ENCODE results near the gene MTHFD2L. TPM values are rescaled to one million over a fixed set of nuclear protein-coding genes. Genes with fewer than 3 reads are reported as not detected.

Gene MTHFD2L
- total and polyA plus RNA-seq, 9 of the 15 experiments (the other 6 are each of a cell fraction or from before 2014, with no cell fraction given), result 10.0 to 39.0 (median 26.0) TPM

DNA sequence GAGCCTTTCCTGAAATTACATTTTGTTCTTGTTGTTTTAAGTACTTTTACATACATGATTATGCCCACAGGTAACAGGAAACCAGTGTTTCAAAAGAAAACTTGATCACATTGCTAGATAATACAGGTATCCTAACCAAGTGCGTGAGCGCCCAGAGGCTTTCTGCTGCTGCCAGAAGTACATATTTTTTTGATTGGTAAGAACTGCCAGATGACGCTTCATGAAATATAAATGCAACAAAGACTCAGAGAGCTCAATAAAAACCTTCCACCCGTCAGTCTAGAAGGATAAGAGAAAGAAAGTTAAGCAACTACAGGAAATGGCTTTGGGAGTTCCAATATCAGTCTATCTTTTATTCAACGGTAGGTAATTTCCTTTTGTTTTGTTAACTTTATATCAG lies 150.3 kb downstream of the MTHFD2L start, which contains the start of gene EPGN:
Gene EPGN, plus strand, starts transcription at position 256 of the 400 bp plus-strand sequence. Its CDS starts 64 bp downstream, at position 320.
- intact Hi-C loops (cut with micrococcal nuclease), result no loop called here
- in situ Hi-C loops (cut with MboI), result no loop called here
- ChIA-PET POLR2A (interaction anchor here (1.8 kb wide), 1 partner anchor 10 kb away, joined by 5 read pairs; no protein-coding TSS in a partner anchor), CTCF (ENCODE audit: low intra/inter-chr PET ratio) (interaction anchor here (1.0 to 1.9 kb wide), 2 partner anchors 80 to 119 kb away, joined by 4 read pairs; no protein-coding TSS in a partner anchor)
- DNase-seq (ENCODE audit: extremely low read depth in 1 of 4, low spot score in 3 of 4) (no peak), FAIRE-seq (no peak), ATAC-seq (no peak)
- no peak within 1 kb of the TSS for H3K27ac ChIP-seq (ENCODE audit: extremely low read depth, low read depth, low read length)
- no peaks in the 10 kb centered on the region for H3K9me3 ChIP-seq (replicated peaks; ENCODE audit: control insufficient read depth, insufficient read depth, low read depth, low read length)
- 75% methylated on average over 5 of the region's 5 CpGs for WGBS (ENCODE audit: insufficient coverage, low coverage, missing lambda C conversion rate)
- no peak within 1 kb of the TSS for H3K9ac ChIP-seq (ENCODE audit: insufficient read depth in 1 of 2, low read depth in 2 of 2, low read length in 2 of 2)
- peaks cover 92% of the 10 kb centered on the region for H3K79me2 ChIP-seq (ENCODE audit: control insufficient read depth, insufficient read depth, low read length)
- H4K20me1 ChIP-seq (replicated peaks; ENCODE audit: control insufficient read depth, insufficient read depth, low read length), result no peaks in the 10 kb centered on the region
- BruUV-seq (replicated peaks), result no TSS peak
- H3K4me3 ChIP-seq, result no peak within 1 kb of the TSS
- TF ChIP-seq ZNF184 (CRISPR knock-in tag; IDR thresholded peaks at IDR 0.05) (no peak), KLF10 (CRISPR knock-in tag; IDR thresholded peaks at IDR 0.05) (no peak), KDM1A (IDR thresholded peaks at IDR 0.05) (no peak)
- peaks cover 8% of the 10 kb centered on the region; the same call in 1 of the 3 replicates for H3K36me3 ChIP-seq (ENCODE audit: control insufficient read depth, insufficient read depth, low read length)
- no peak within 1 kb of the TSS for H2AFZ ChIP-seq (ENCODE audit: low read depth, low read length)
- no peaks in the 10 kb centered on the region for H3K27me3 ChIP-seq (ENCODE audit: control insufficient read depth in 2 of 2, insufficient read depth in 2 of 2, low read length in 2 of 2)
- no peaks in the 10 kb centered on the region for H3K4me1 ChIP-seq (replicated peaks in 1 of 2; ENCODE audit: control insufficient read depth in 2 of 2, insufficient read depth in 2 of 2, low read length in 2 of 2)
- no peak within 1 kb of the TSS for H3K4me2 ChIP-seq (ENCODE audit: insufficient read depth, low read length)
- no peaks in the 10 kb centered on the region for H3K9me1 ChIP-seq (ENCODE audit: control insufficient read depth, insufficient read depth, low read length)

DNA sequence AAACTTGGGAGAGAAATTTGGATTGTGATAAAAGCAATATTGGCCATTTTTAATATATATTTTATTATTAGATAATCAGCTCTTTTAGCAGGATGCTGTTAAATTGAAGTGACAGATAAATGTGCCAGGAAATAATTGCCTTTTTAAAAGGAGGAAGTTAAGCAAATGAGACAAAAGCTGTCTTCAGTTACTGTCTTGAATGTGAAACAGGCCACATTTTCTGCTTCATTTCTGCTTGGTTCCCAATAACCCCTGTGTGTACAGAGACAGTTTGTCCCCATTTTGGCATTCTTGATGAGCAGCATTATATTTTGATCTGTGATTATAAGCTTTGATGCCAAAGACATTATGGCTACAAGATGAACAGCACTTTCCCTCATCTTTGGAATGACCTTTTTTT lies 151.3 kb downstream of the MTHFD2L start:
- Histone ChIP-seq H4K20me1 (replicated peaks; ENCODE audit: control insufficient read depth, insufficient read depth, low read length) (no peaks in the 10 kb centered on the region), H3K9me1 (ENCODE audit: control insufficient read depth, insufficient read depth, low read length) (no peaks in the 10 kb centered on the region), H3K9ac (ENCODE audit: insufficient read depth in 1 of 2, low read depth in 2 of 2, low read length in 2 of 2) (no peak overlapping the region), H3K4me3 (no peak overlapping the region), H3K36me3 (ENCODE audit: control insufficient read depth, insufficient read depth, low read length) (peaks cover 12% of the 10 kb centered on the region; the same call in 1 of the 3 replicates), H3K27ac (ENCODE audit: extremely low read depth, low read depth, low read length) (no peak overlapping the region), H3K79me2 (ENCODE audit: control insufficient read depth, insufficient read depth, low read length) (peaks cover 91% of the 10 kb centered on the region), H3K27me3 (ENCODE audit: control insufficient read depth in 2 of 2, insufficient read depth in 2 of 2, low read length in 2 of 2) (no peaks in the 10 kb centered on the region), H3K9me3 (replicated peaks; ENCODE audit: control insufficient read depth, insufficient read depth, low read depth, low read length) (no peaks in the 10 kb centered on the region), H2AFZ (ENCODE audit: low read depth, low read length) (no peak overlapping the region), H3K4me2 (ENCODE audit: insufficient read depth, low read length) (no peak overlapping the region), H3K4me1 (replicated peaks in 1 of 2; ENCODE audit: control insufficient read depth in 2 of 2, insufficient read depth in 2 of 2, low read length in 2 of 2) (no peaks in the 10 kb centered on the region)
- ChIA-PET CTCF (ENCODE audit: low intra/inter-chr PET ratio) (interaction anchor here (1.0 to 1.9 kb wide), 2 partner anchors 81 to 120 kb away, joined by 3 to 4 read pairs; no protein-coding TSS in a partner anchor), POLR2A (no interaction called here)
- BruUV-seq (replicated peaks), result no TSS peak
- intact Hi-C loops (cut with micrococcal nuclease), result no loop called here
- FAIRE-seq (peak; percentile 49), ATAC-seq (no peak), DNase-seq (ENCODE audit: extremely low read depth in 1 of 4, low spot score in 3 of 4) (no peak)
- in situ Hi-C loops (cut with MboI), result no loop called here
- TF ChIP-seq SMAD4 (CRISPR knock-in tag; conservative IDR thresholded peaks at IDR 0.05), result no peak
- no peak for TF ChIP-seq ETS2 (tag; IDR thresholded peaks at IDR 0.05; ENCODE audit: borderline replicate concordance, poor library complexity, severe bottlenecking)
- TF ChIP-seq, protein P1, sequence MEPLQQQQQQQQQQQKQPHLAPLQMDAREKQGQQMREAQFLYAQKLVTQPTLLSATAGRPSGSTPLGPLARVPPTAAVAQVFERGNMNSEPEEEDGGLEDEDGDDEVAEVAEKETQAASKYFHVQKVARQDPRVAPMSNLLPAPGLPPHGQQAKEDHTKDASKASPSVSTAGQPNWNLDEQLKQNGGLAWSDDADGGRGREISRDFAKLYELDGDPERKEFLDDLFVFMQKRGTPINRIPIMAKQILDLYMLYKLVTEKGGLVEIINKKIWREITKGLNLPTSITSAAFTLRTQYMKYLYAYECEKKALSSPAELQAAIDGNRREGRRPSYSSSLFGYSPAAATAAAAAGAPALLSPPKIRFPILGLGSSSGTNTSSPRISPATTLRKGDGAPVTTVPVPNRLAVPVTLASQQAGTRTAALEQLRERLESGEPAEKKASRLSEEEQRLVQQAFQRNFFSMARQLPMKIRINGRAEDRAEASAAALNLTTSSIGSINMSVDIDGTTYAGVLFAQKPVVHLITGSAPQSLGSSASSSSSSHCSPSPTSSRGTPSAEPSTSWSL (CRISPR knock-in tag; IDR thresholded peaks at IDR 0.05; ENCODE audit: borderline replicate concordance), result no peak
- TF ChIP-seq EGR1 (conservative IDR thresholded peaks at IDR 0.05), result no peak
- TF ChIP-seq CCAR2 (IDR thresholded peaks at IDR 0.05; ENCODE audit: low read depth, low read length), result no peak
- no peak for TF ChIP-seq CBFB (CRISPR knock-in tag; IDR thresholded peaks at IDR 0.05)
- no peak for TF ChIP-seq HDAC1 (IDR thresholded peaks at IDR 0.05)
- no peak for TF ChIP-seq MECOM (CRISPR knock-in tag; IDR thresholded peaks at IDR 0.05)
- TF ChIP-seq TCFL5 (CRISPR knock-in tag; conservative IDR thresholded peaks at IDR 0.05), result no peak
- no peak for TF ChIP-seq SREBF2 (CRISPR knock-in tag; IDR thresholded peaks at IDR 0.05)
- TF ChIP-seq ZNF274 (IDR thresholded peaks at IDR 0.05; ENCODE audit: borderline replicate concordance, low read depth, low read length), result no peak
- no peak for TF ChIP-seq OTX1 (CRISPR knock-in tag; IDR thresholded peaks at IDR 0.05)
- TF ChIP-seq CEBPB (tag; IDR thresholded peaks at IDR 0.05), result no peak
- no peak for TF ChIP-seq CREB1 (IDR thresholded peaks at IDR 0.05)
- no peak for TF ChIP-seq CREB1 (CRISPR knock-in tag; IDR thresholded peaks at IDR 0.05)

All from K562 (cell line).